Stimulated activated naive CD8-positive, alpha-beta T cell treated with anti-CD3 and anti-CD28 coated beads, Interleukin-15, amount 100 ng/mL, for 72 hours (primary cell): ENCODE measurements around the gene UNC119.

Experiments used
- ATAC-seq: fragments of 150-1000 bp; cut with Tn5 transposase; 2 replicates; pipeline ENCODE4 v1.10.0; 2021; ENCODE audit warnings: mild to moderate bottlenecking, moderate library complexity
- DNase-seq, 2 donors: peaks; one replicate each; pipeline ENCODE4 v3.0.0; 2021 to 2022
- H3K27ac Mint-ChIP-seq, 2 donors: one replicate each; pipeline ENCODE4 v1.8.0; 2022; ENCODE audit warnings: mild to moderate bottlenecking in 2 of 2, mixed read lengths in 2 of 2, moderate library complexity in 2 of 2
- H3K27me3 Mint-ChIP-seq: one replicate; pipeline ENCODE4 v1.8.0; 2022; ENCODE audit warnings: mixed read lengths
- H3K4me1 Mint-ChIP-seq: one replicate; pipeline ENCODE4 v1.8.0; 2022; ENCODE audit warnings: mild to moderate bottlenecking, mixed read lengths
- H3K4me3 Mint-ChIP-seq, 2 donors: one replicate each; pipeline ENCODE4 v1.8.0; 2022; ENCODE audit warnings: mild to moderate bottlenecking in 2 of 2, mixed read lengths in 2 of 2, moderate library complexity in 1 of 2
- H3K9me3 Mint-ChIP-seq, 2 donors: one replicate each; pipeline ENCODE4 v1.8.0; 2022; ENCODE audit warnings: mixed read lengths in 2 of 2

UNC119 gene

DNA sequence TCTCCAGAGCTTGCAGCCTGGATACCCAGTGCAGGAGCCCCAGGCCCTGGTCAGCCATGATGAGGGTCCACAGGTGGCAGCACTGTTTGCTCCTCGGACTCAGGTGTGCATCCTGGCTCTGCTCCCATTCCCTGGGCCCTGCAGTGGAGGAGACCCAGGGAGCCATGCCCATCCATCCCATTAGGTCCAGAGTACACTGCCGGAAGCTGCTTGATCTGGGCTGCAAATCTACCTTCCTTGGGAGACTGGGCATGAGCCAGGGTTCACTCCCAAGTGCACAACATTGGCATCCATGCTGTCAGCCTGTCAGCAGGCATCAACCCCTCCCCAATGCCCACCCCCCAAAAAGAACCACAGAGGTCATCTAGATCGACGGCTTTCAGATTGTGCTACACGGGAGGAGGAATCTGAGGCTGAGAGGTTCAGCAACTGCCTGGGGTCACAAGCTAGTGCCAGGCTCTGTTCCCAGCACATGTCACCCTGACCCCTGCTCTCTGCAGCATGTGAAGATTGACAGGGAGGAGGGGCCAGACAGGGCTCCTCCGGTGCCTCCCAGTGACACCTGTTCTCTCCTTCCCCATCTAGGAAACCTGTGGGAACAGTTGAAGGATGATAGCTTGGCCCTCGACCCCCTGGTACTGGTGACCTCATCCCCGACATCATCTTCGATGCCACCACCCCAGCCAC is 15.7 kb downstream of the UNC119 start:
- DNase-seq (no peak), ATAC-seq (no peak)
- Mint-ChIP-seq H3K4me3 (no peak overlapping the region), H3K9me3 (no peaks in the 10 kb centered on the region), H3K27ac (no peak overlapping the region), H3K4me1 (no peaks in the 10 kb centered on the region), H3K27me3 (no peaks in the 10 kb centered on the region)

DNA sequence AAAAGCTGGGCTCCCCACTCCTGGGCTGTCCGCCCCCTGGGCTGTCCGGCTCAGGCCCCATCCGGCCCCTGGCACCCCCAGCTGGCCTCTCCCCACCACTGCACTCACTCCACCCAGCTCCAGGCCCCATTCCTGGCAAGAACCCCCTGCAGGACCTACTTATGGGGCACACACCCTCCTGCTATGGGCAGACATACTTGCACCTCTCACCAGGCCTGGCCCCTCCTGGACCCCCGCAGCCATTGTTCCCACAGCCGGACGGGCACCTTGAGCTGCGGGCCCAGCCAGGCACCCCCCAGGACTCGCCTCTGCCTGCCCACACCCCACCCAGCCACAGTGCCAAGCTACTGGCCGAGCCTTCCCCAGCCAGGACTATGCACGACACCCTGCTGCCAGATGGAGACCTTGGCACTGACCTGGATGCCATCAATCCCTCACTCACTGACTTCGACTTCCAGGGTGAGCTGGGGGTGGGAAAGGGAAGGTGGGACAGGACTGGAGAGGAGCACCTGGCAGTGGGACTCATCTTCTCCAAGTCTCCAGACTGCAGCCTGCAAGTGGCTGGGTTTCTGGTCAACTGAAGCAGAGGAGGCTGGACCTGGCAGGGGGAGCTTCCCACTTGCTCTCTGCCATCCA is 17.6 kb downstream of the UNC119 start:
- Mint-ChIP-seq H3K27me3 (no peaks in the 10 kb centered on the region), H3K9me3 (no peaks in the 10 kb centered on the region), H3K27ac (no peak overlapping the region), H3K4me3 (no peak overlapping the region), H3K4me1 (no peaks in the 10 kb centered on the region)
- ATAC-seq (no peak), DNase-seq (no peak)

DNA sequence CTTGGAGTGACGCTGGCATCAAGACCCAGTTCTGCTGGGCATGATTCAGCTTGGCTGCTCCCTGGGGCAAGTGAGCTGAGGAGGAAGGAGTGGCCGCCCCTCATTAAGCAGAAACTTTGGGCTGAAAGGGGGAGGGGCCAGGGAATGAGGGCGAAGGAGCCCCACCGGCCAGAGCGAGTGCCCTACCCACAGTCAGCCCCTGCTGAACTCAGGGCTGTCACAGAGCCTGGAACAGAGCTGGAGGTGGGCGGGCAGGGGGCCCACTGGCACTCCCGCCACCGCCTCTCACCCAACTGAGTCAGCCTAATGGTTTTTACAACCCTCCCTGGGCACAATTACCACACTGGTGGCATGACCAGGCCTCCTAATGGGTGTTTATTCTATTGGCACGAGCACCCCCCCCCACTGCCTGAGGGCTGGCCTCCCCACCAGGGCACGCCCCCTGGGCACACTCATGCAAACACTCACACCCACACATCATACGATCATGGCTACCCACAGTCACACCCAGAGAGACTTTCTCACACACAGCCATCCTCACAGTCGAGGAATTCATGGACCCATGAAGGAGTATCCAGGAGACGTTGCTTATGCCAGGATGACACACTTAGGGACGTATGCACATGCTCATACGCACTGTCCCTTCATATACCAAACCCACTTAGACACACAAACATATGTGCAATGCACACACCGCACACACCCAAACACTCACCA is 19.2 kb downstream of the UNC119 start:
- H3K4me1 Mint-ChIP-seq = no peaks in the 10 kb centered on the region
- no peak for ATAC-seq
- H3K9me3 Mint-ChIP-seq = no peaks in the 10 kb centered on the region
- H3K27me3 Mint-ChIP-seq = no peaks in the 10 kb centered on the region
- no peak overlapping the region for H3K4me3 Mint-ChIP-seq
- no peak for DNase-seq
- peak overlapping the region in 1 of 2 donors; percentile 16 for H3K27ac Mint-ChIP-seq

GRCh38 chr17:28532050-28532960 is 20.1 kb downstream of the UNC119 start:
- Mint-ChIP-seq H3K27me3 (no peaks in the 10 kb centered on the region), H3K4me3 (no peak overlapping the region), H3K27ac (no peak overlapping the region), H3K4me1 (no peaks in the 10 kb centered on the region), H3K9me3 (no peaks in the 10 kb centered on the region)
- ATAC-seq = no peak
- DNase-seq = no peak

- no peak for ATAC-seq
- H3K9me3 Mint-ChIP-seq = no peaks in the 10 kb centered on the region
- no peaks in the 10 kb centered on the region for H3K4me1 Mint-ChIP-seq
- no peaks in the 10 kb centered on the region for H3K27me3 Mint-ChIP-seq
- DNase-seq = no peak
- no peak overlapping the region for H3K4me3 Mint-ChIP-seq
- H3K27ac Mint-ChIP-seq = no peak overlapping the region
Measured at GRCh38 chr17:28530926-28531325, 21.5 kb downstream of the UNC119 start.

GRCh38 chr17:28530250-28530649 is 22.2 kb downstream of the UNC119 start:
- no peaks in the 10 kb centered on the region for H3K4me1 Mint-ChIP-seq
- no peak for ATAC-seq
- no peak for DNase-seq

DNA sequence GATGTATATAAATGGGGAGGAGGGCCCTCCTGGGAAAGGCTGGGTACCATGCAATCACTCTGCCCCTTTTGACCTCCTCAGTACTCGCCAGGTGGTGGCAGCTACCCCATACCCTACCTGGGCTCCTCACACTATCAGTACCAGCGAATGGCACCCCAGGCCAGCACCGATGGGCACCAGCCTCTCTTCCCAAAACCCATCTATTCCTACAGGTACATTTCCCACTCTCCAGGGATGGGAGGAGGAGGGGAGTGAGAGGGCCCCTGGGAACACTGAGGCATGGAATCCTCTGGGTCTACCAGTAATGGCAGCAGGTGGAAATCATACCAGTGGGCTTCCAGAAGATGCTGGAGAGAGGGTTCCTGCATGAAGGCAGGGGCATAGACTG is 23.4 kb downstream of the UNC119 start:
- Mint-ChIP-seq H3K27me3 (no peaks in the 10 kb centered on the region), H3K4me1 (no peaks in the 10 kb centered on the region), H3K27ac (no peak overlapping the region), H3K9me3 (no peaks in the 10 kb centered on the region), H3K4me3 (no peak overlapping the region)
- DNase-seq = no peak
- ATAC-seq = no peak

More at GRCh38 chr17:28530250-28530649, 22.2 kb downstream of the UNC119 start:
- no peak overlapping the region for H3K27ac Mint-ChIP-seq
- no peak overlapping the region for H3K4me3 Mint-ChIP-seq
- no peaks in the 10 kb centered on the region for H3K27me3 Mint-ChIP-seq
- H3K9me3 Mint-ChIP-seq = no peaks in the 10 kb centered on the region

DNA sequence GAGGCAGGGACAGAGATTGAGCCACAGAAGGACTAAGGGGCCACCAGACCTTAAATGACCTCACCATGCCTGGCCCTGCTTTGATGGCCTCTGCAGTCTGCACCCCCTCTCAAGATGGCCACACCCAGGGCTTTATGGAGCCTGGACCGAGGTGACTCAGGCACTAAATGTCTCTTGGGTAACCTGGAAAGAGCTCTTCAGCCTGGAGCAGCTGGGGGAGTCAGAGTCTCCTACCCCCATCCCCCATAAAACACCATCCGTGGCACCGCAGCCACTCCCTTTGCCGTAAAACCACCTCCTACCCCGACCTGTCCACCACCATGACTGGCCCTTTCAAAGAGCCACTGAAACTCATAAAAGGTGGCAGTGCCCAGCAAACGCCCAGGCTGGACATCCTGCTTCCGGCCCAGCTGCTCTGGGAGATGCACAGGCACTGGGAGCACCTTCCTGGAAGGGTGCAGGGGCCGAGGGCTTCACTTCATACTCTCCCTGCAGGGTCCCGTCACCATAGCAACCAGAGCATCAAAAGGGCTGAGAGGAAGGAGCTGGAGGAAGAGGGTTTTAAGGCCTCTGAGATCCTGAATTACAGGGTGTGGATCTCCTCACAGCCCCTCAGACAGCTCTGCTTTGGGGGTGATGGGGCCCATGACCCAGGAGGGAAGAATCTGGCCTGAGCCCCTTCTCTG is 24.0 kb downstream of the UNC119 start:
- DNase-seq (no peak), ATAC-seq (no peak)
- H3K27me3 Mint-ChIP-seq = no peaks in the 10 kb centered on the region
- H3K4me3 Mint-ChIP-seq = no peak overlapping the region
- H3K27ac Mint-ChIP-seq = peak overlapping the region in 1 of 2 donors; percentile 56
- no peaks in the 10 kb centered on the region for H3K4me1 Mint-ChIP-seq
- H3K9me3 Mint-ChIP-seq = no peaks in the 10 kb centered on the region

DNA sequence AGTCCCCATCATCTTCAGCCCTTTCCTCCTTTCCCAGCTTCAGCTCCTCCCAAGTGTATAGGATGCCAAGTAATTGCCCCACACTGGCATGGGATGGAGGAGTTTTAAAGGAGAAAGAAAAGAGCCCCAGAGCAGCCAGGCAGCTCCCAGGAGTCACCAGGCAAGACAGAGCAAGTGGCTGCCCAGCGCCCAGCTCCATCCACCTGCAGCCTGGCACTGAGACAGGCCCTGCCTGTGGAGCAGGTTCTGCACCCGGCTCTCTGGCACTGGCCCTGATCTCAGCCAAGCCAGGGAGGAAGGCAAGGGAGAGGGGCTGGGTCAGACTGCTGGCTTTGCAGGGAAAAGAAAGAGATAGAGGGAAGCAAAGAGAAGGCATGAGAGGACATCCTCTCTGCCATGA is 24.6 kb downstream of the UNC119 start:
- no peaks in the 10 kb centered on the region for H3K4me1 Mint-ChIP-seq
- no peaks in the 10 kb centered on the region for H3K9me3 Mint-ChIP-seq
- no peak overlapping the region for H3K4me3 Mint-ChIP-seq
- H3K27me3 Mint-ChIP-seq = no peaks in the 10 kb centered on the region
- DNase-seq (no peak), ATAC-seq (no peak)
- no peak overlapping the region for H3K27ac Mint-ChIP-seq

DNA sequence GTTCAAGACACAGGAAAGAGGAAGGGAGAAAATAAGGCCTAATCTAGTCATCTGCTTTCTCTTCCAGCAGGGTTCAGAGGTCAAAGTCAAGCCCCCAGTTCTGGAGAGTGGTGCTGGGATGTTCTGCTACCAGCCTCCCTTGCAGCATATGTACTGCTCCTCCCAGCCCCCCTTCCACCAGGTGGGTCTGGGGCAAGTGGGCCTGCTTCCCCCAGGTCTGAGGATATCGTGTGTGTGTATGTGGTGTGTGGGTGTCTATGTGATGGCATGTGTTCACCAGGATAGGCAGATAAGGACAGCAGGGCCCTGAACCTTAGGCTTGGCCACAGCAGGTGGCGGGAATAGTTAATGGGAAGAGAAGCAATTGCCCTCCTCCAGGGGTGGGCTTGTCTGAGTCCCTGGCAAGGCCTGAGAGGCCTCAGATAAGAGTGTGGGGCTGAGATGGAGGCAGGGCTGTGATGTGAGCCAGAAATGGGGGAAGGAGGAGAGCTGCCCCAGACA is 25.2 kb downstream of the UNC119 start:
- Mint-ChIP-seq H3K4me3 (no peak overlapping the region), H3K9me3 (no peaks in the 10 kb centered on the region), H3K4me1 (no peaks in the 10 kb centered on the region), H3K27me3 (no peaks in the 10 kb centered on the region), H3K27ac (peak overlapping the region in 1 of 2 donors; percentile 35)
- DNase-seq (no peak), ATAC-seq (no peak)

- Mint-ChIP-seq H3K27me3 (no peaks in the 10 kb centered on the region), H3K4me1 (no peaks in the 10 kb centered on the region), H3K9me3 (no peaks in the 10 kb centered on the region), H3K27ac (no peak overlapping the region), H3K4me3 (no peak overlapping the region)
- ATAC-seq (no peak), DNase-seq (no peak)
Measured at GRCh38 chr17:28526381-28526780, 26.0 kb downstream of the UNC119 start.

GRCh38 chr17:28524476-28525424 is 27.7 kb downstream of the UNC119 start:
- ATAC-seq (no peak), DNase-seq (no peak)
- Mint-ChIP-seq H3K4me1 (no peaks in the 10 kb centered on the region), H3K27ac (peak overlapping the region in 1 of 2 donors; percentile 38), H3K27me3 (no peaks in the 10 kb centered on the region), H3K9me3 (no peaks in the 10 kb centered on the region), H3K4me3 (no peak overlapping the region)

DNA sequence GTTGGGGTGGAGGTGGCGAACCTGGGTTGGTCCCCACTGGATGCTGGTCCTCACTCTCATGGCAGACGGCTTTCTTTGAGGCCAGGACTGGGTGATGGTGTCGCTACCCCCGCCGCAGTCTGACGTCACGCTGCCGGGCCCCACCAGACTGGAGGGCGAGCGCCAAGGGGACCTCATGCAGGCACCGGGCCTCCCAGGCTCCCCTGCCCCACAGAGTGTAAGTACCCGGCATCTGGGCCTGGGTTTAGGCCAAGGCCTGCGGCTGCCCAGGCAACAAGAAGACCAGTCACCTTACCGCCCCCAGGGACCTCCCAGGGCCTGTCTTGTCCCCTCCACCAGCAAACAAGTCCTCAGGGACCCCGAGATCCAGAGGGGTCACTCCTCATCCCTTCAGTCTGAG is 28.5 kb downstream of the UNC119 start:
- DNase-seq = no peak
- Mint-ChIP-seq H3K9me3 (no peaks in the 10 kb centered on the region), H3K27me3 (peaks cover 5% of the 10 kb centered on the region), H3K27ac (peak overlapping the region in 1 of 2 donors; percentile 22), H3K4me3 (no peak overlapping the region), H3K4me1 (no peaks in the 10 kb centered on the region)
- ATAC-seq = peak; percentile 24

GRCh38 chr17:28523186-28523585 is 29.2 kb downstream of the UNC119 start:
- H3K27me3 Mint-ChIP-seq = peaks cover 12% of the 10 kb centered on the region
- H3K4me3 Mint-ChIP-seq = no peak overlapping the region
- ATAC-seq = no peak
- H3K27ac Mint-ChIP-seq = no peak overlapping the region
- no peak for DNase-seq
- H3K4me1 Mint-ChIP-seq = no peaks in the 10 kb centered on the region
- H3K9me3 Mint-ChIP-seq = no peaks in the 10 kb centered on the region
